ENCODE measurements around the gene POU6F2.

The POU6F2 gene

DNA sequence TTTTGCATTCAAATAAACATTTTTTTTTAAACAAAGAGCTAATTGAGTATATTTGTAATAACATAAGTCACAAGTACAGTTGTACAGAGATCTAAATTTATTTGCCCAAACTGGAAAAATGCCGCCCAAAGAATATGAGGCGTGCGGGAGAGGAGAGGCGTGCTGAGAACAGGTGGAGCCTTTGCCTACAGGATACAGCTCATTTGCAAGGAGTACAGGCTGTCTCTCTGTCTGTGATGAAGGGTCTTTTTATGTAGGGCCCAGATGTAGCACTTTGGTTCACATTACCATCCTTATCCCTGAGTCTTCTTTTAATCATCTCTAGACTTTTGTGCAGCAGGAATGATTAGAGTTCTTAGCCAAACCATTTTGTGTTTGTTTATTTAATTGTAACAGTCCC is 58.2 kb downstream of the POU6F2 start:
- TF ChIP-seq, protein P1, sequence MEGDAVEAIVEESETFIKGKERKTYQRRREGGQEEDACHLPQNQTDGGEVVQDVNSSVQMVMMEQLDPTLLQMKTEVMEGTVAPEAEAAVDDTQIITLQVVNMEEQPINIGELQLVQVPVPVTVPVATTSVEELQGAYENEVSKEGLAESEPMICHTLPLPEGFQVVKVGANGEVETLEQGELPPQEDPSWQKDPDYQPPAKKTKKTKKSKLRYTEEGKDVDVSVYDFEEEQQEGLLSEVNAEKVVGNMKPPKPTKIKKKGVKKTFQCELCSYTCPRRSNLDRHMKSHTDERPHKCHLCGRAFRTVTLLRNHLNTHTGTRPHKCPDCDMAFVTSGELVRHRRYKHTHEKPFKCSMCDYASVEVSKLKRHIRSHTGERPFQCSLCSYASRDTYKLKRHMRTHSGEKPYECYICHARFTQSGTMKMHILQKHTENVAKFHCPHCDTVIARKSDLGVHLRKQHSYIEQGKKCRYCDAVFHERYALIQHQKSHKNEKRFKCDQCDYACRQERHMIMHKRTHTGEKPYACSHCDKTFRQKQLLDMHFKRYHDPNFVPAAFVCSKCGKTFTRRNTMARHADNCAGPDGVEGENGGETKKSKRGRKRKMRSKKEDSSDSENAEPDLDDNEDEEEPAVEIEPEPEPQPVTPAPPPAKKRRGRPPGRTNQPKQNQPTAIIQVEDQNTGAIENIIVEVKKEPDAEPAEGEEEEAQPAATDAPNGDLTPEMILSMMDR (IDR thresholded peaks at IDR 0.05; ENCODE audit: low read depth, low read length, missing control alignments), result no peak
- H3K4me3 ChIP-seq (ENCODE audit: low read depth, low read length), result no peak overlapping the region
- DNase-seq (ENCODE audit: low read depth), result no peak

DNA sequence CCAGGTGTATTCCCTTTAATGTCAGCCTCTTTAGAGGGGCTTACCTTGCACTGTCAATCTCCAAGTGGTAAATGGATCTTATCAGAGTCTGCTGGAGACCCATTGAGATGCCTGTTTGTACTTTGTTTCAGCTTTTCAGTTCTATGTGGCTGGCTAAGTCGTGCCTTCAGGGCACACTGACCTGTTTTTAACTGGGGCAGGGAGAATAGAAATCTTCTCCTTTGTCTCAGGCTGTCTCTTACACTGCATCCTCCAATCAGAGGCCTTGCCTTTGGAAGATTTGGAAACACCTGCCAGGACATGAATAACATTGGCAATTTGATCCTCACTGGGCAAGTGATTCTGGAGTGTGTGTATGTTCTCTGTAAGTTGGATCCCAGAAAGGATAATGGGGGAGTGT is 65.0 kb downstream of the POU6F2 start:
- DNase-seq (ENCODE audit: low read depth), result no peak
- TF ChIP-seq, protein P1 (IDR thresholded peaks at IDR 0.05; ENCODE audit: low read depth, low read length, missing control alignments), result no peak
- H3K4me3 ChIP-seq (ENCODE audit: low read depth, low read length), result no peak overlapping the region

DNA sequence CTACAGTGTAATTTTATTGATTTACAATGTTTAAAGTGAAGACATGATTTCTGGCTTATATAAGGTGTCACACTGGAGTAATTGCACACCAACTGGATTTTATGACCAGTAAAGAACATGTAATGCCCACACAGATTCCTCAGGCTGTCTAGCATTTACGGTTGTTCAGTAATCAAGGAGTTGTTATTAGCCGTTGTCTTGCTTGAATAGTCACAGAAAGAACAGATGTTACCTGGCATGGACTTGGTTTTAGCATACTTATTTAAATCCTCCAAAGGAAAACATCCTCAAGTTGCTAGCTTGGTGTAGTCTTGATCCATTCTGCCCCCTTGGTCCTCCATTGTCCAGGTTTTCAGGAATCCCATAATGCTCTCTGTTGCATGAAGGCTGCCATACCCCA is 65.8 kb downstream of the POU6F2 start:
- H3K4me3 ChIP-seq (ENCODE audit: low read depth, low read length), result no peak overlapping the region
- no peak for DNase-seq (ENCODE audit: low read depth)
- TF ChIP-seq, protein P1 (IDR thresholded peaks at IDR 0.05; ENCODE audit: low read depth, low read length, missing control alignments), result no peak

DNA sequence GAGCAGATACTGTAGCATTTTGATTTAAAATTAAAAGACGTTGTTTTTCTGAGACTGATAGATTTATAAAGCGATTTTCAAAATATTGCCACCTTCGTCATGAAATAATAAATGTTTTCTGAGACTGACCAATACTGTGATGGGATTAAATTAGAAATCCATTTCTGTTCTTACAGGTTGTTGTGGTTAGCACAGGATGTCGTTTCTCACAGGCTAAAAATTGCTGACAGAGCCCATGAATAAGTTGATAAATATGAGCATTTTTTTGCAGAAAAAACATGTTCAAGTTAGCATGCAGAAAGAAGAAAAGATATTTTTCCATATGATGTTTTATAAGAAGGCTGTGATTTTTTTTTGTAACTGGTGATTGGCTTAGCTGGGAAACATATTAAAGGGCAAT is 66.8 kb downstream of the POU6F2 start:
- TF ChIP-seq, protein P1 (IDR thresholded peaks at IDR 0.05; ENCODE audit: low read depth, low read length, missing control alignments), result no peak
- no peak overlapping the region for H3K4me3 ChIP-seq (ENCODE audit: low read depth, low read length)
- DNase-seq (ENCODE audit: low read depth), result no peak

DNA sequence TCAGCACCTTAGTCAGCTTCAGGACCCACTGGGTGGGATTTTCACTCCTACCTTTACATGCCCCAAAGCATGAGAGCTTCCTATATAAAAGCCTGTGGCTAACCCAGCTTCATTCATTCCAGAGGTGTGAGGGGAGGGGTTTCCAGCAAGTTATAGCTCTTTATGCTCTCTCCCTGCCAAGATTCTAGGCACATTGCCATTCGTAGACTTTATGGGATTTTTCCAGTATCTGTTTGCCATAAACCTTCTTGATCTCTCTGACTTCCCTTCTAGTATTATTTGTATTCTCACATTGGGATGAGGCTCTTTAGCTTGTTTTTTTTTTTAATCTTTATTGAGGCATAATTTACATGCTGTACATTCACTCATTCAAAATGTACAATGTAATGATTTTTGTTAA is 67.5 kb downstream of the POU6F2 start:
- no peak overlapping the region for H3K4me3 ChIP-seq (ENCODE audit: low read depth, low read length)
- TF ChIP-seq, protein P1 (IDR thresholded peaks at IDR 0.05; ENCODE audit: low read depth, low read length, missing control alignments), result no peak
- DNase-seq (ENCODE audit: low read depth), result no peak

DNA sequence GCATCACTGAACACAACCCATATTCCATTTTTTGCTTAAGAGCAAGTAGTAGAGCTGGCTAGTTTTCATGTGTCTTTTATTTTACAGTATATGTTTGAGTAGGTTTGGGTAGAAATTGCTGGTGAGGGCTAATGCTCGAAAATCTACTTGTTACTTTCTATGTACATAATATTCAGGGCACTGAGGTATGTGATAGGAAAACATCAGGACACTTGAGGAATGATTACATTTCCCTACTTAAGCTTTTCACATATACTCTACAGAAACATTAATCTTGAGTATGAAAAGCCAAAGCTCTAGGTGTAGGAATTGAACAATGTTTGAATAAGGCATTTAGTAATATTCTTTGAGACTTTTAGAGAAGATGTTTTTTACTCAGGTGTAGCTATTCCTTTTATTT is 73.6 kb downstream of the POU6F2 start:
- no peak for DNase-seq (ENCODE audit: low read depth)
- TF ChIP-seq, protein P1 (IDR thresholded peaks at IDR 0.05; ENCODE audit: low read depth, low read length, missing control alignments), result no peak

DNA sequence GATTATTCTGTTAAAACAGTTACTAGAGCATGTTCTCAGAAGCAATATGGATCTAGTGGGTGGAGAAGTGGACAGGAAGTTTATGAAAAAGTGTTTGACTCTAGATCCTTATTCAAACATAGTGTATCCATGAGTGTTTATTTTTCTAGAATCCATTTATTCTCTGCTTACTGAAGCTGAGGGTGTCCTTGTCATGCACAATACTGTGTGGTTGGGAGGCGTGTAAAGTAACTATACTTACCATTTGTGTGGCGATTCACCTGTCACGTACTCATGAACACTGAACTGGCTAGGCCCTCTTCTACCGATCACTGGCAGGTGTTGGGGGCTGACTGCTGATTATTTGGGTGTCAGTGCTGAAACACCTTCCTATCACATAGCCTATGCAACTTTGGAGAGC is 74.0 kb downstream of the POU6F2 start:
- no peak overlapping the region for H3K4me3 ChIP-seq (ENCODE audit: low read depth, low read length)
- no peak for DNase-seq (ENCODE audit: low read depth)
- TF ChIP-seq, protein P1 (IDR thresholded peaks at IDR 0.05; ENCODE audit: low read depth, low read length, missing control alignments), result no peak

More for the DNA sequence above, 73.6 kb downstream of the POU6F2 start:
- no peak overlapping the region for H3K4me3 ChIP-seq (ENCODE audit: low read depth, low read length)
